OCI-LY1 (cell line): ENCODE results near the gene BEND3.

Experiments used
- EZH2 ChIP-seq: fragments of 200-600 bp; sonication (generic), shearing (Covaris generic); IDR thresholded peaks from 2 replicates; pipeline ENCODE4 v1.8.0; 2017; ENCODE audit warnings: borderline replicate concordance, mixed run types, mild to moderate bottlenecking, antibody characterized with exemption, low read length, moderate library complexity, mixed read lengths
- TF ChIP-seq, protein P1 (sequence below): fragments of 200-600 bp; sonication (generic), shearing (Covaris generic); IDR thresholded peaks from 2 replicates; pipeline ENCODE4 v1.5.1; 2017; ENCODE audit warnings: mild to moderate bottlenecking, antibody characterized with exemption, low read length, moderate library complexity, mixed read lengths

DNA sequence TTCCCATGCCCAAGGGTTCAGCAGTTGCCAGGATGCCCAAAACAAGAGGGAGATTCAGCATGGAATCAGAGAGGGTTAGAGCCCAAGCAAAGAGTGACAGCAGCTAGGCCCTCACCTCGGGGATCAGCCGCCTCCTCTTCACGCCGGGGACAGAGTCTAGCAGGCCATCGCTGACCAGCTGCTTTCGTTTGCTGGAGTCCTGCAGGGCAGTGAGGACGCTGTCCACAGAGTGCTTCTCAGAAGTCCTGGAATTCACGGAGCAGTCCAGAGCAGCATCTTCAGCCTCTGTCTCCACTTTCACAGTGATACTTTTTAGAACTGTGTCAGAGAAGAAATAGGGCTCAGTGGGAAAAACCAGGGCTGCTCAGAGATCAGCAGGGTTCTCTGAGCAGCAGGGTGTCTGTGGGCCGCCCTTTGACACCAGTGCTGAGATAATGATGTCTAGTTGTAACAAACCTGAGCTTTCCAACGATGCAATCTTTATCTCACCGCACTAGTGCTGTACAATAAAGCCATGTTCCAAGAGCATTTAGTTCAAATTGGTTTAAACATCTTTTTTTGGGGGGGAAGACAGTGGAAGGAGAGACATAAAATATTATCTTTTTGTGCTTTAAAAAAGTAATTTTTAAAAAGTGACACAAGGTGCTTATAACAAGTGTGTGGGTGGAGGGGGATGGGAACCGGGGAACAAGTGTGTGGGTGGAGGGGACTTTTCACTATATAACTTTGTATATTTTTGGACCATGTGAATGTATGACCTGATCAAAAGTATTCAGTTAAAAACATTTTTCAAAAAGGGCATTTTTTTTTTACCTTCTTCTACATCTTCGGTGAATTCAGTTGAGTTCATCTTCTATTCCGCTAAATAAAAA, 16.6 kb downstream of the BEND3 start:
- TF ChIP-seq, protein P1, sequence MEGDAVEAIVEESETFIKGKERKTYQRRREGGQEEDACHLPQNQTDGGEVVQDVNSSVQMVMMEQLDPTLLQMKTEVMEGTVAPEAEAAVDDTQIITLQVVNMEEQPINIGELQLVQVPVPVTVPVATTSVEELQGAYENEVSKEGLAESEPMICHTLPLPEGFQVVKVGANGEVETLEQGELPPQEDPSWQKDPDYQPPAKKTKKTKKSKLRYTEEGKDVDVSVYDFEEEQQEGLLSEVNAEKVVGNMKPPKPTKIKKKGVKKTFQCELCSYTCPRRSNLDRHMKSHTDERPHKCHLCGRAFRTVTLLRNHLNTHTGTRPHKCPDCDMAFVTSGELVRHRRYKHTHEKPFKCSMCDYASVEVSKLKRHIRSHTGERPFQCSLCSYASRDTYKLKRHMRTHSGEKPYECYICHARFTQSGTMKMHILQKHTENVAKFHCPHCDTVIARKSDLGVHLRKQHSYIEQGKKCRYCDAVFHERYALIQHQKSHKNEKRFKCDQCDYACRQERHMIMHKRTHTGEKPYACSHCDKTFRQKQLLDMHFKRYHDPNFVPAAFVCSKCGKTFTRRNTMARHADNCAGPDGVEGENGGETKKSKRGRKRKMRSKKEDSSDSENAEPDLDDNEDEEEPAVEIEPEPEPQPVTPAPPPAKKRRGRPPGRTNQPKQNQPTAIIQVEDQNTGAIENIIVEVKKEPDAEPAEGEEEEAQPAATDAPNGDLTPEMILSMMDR, result no peak
- no peak for TF ChIP-seq EZH2
